Loucy (cell line): ENCODE data around the gene OBI1.

Experiments used
- H2AFZ ChIP-seq: fragments of 200-600 bp; sonication (generic); 2 replicates; pipeline ENCODE4 v1.6.0; 2016; ENCODE audit warnings: antibody characterized with exemption, mild to moderate bottlenecking, low read length, moderate library complexity
- H3F3A ChIP-seq: fragments of 200-600 bp; 2 replicates; pipeline ENCODE4 v1.6.0; 2016; ENCODE audit warnings: antibody characterized with exemption, low read depth, mild to moderate bottlenecking
- H3K27me3 ChIP-seq: fragments of 200-600 bp; sonication (generic); 2 replicates; pipeline ENCODE4 v1.6.1; 2014; ENCODE audit warnings: low read length, mild to moderate bottlenecking; ENCODE audit not compliant: insufficient read depth, poor library complexity, severe bottlenecking
- H3K36me3 ChIP-seq: fragments of 200-600 bp; sonication (generic); 2 replicates; pipeline ENCODE4 v1.6.1; 2016; ENCODE audit warnings: low read length; ENCODE audit not compliant: insufficient read depth
- H3K4me1 ChIP-seq: fragments of 200-600 bp; sonication (generic); 2 replicates; pipeline ENCODE4 v1.5.1; 2014; ENCODE audit warnings: low read length, mild to moderate bottlenecking; ENCODE audit not compliant: insufficient read depth, poor library complexity, severe bottlenecking
- H3K4me2 ChIP-seq: fragments of 200-600 bp; sonication (generic); 2 replicates; pipeline ENCODE4 v1.6.0; 2014; ENCODE audit warnings: antibody characterized with exemption, low read length, low read depth, mild to moderate bottlenecking; ENCODE audit not compliant: poor library complexity, severe bottlenecking
- H3K4me3 ChIP-seq: fragments of 200-600 bp; sonication (generic); 2 replicates; pipeline ENCODE4 v1.5.1; 2014; ENCODE audit warnings: low read length, mild to moderate bottlenecking, mixed read lengths; ENCODE audit not compliant: poor library complexity, severe bottlenecking
- H3K79me2 ChIP-seq: fragments of 200-600 bp; sonication (generic); 2 replicates; pipeline ENCODE4 v1.6.1; 2014; ENCODE audit warnings: low read length; ENCODE audit not compliant: insufficient read depth
- H3K9ac ChIP-seq: fragments of 200-600 bp; sonication (generic); 2 replicates; pipeline ENCODE4 v1.6.0; 2014; ENCODE audit warnings: mild to moderate bottlenecking, low read depth, low read length, moderate library complexity; ENCODE audit not compliant: poor library complexity, severe bottlenecking
- H3K9me2 ChIP-seq: fragments of 200-600 bp; sonication (generic); replicated peaks from 2 replicates; pipeline ENCODE4 v1.6.1; 2016; ENCODE audit warnings: low read depth, low read length, mixed read lengths
- H3K9me3 ChIP-seq: fragments of 200-600 bp; sonication (generic); 2 replicates; pipeline ENCODE4 v1.6.1; 2014; ENCODE audit warnings: mild to moderate bottlenecking, antibody characterized with exemption, low read length, low read depth; ENCODE audit not compliant: insufficient read depth
- H4K20me1 ChIP-seq: fragments of 200-600 bp; sonication (generic); 2 replicates; pipeline ENCODE4 v1.6.0; 2014; ENCODE audit warnings: antibody characterized with exemption, low read length, mild to moderate bottlenecking; ENCODE audit not compliant: insufficient read depth, poor library complexity, severe bottlenecking
- CTCF ChIP-seq: fragments of 200-600 bp; sonication (generic); conservative IDR thresholded peaks from 2 replicates; pipeline ENCODE4 v1.5.1; 2014; ENCODE audit warnings: mild to moderate bottlenecking, antibody characterized with exemption, low read length
- EZH2phosphoT487 ChIP-seq: fragments of 200-600 bp; IDR thresholded peaks from 2 replicates; pipeline ENCODE4 v1.6.1; 2018; ENCODE audit warnings: antibody characterized with exemption, mild to moderate bottlenecking, moderate library complexity, borderline replicate concordance

OBI1 gene

GRCh38 chr13:78631077-78631476 lies 27.9 kb downstream of the OBI1 start:
- Histone ChIP-seq H3F3A (no peaks in the 10 kb centered on the region), H3K4me1 (peaks cover 26% of the 10 kb centered on the region), H3K27me3 (no peaks in the 10 kb centered on the region), H3K9me2 (no peaks in the 10 kb centered on the region), H4K20me1 (peaks cover 28% of the 10 kb centered on the region), H3K4me2 (peak overlapping the region; percentile 5), H3K9ac (no peak overlapping the region), H3K9me3 (no peaks in the 10 kb centered on the region), H3K4me3 (no peak overlapping the region), H3K36me3 (peaks cover 87% of the 10 kb centered on the region), H3K79me2 (peaks cover 52% of the 10 kb centered on the region), H2AFZ (no peak overlapping the region)
- no peak for TF ChIP-seq CTCF
- no peak for TF ChIP-seq EZH2phosphoT487

GRCh38 chr13:78630511-78630910 lies 28.4 kb downstream of the OBI1 start:
- Histone ChIP-seq H3K9me2 (no peaks in the 10 kb centered on the region), H3K9ac (no peak overlapping the region), H3K4me1 (peaks cover 26% of the 10 kb centered on the region), H3K27me3 (no peaks in the 10 kb centered on the region), H4K20me1 (peaks cover 33% of the 10 kb centered on the region), H2AFZ (no peak overlapping the region), H3K9me3 (no peaks in the 10 kb centered on the region), H3F3A (no peaks in the 10 kb centered on the region), H3K4me2 (peak overlapping the region; percentile 5), H3K79me2 (peaks cover 54% of the 10 kb centered on the region), H3K36me3 (peaks cover 88% of the 10 kb centered on the region), H3K4me3 (no peak overlapping the region)
- TF ChIP-seq EZH2phosphoT487 (no peak), CTCF (no peak)

DNA sequence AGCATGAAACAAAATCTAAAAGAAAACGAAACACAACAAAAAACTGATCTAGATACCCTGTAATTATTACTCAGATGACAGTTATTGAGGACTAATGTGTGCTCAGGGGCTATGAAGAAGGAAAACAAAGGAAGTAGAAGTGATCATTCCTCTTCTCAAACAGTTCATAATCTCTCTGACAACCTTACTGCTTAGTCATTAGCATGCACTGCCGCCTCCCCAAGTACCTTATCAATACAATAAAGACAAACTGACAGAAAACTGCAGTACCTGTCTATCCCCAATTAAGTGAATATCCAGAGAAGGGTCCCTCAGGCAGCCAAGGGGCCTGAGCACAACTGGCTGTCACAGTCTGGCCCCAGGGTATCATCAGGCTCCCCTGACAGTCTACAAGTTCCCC lies 33.6 kb downstream of the OBI1 start:
- Histone ChIP-seq H3K27me3 (no peaks in the 10 kb centered on the region), H3F3A (no peaks in the 10 kb centered on the region), H3K4me1 (peaks cover 16% of the 10 kb centered on the region), H3K9me3 (no peaks in the 10 kb centered on the region), H2AFZ (no peak overlapping the region), H3K79me2 (peaks cover 83% of the 10 kb centered on the region), H3K4me2 (no peak overlapping the region), H3K9me2 (no peaks in the 10 kb centered on the region), H3K36me3 (peaks cover 97% of the 10 kb centered on the region), H4K20me1 (peaks cover 43% of the 10 kb centered on the region), H3K9ac (no peak overlapping the region), H3K4me3 (no peak overlapping the region)
- TF ChIP-seq EZH2phosphoT487: no peak
- no peak for TF ChIP-seq CTCF
